GM12872 (cell line): ENCODE measurements around the gene PI4K2A.

Experiments used
- CTCF ChIP-seq: IDR thresholded peaks from 3 replicates; pipeline ENCODE4 v1.5.1; 2011; ENCODE audit warnings: low read depth, mild to moderate bottlenecking, low read length, moderate library complexity; ENCODE audit not compliant: insufficient read depth

The PI4K2A gene

GRCh38 chr10:97673736-97674525 lies 33.5 kb downstream of the PI4K2A start:
- no peak for TF ChIP-seq CTCF

GRCh38 chr10:97675222-97675621 lies 34.8 kb downstream of the PI4K2A start:
- no peak for TF ChIP-seq CTCF

DNA sequence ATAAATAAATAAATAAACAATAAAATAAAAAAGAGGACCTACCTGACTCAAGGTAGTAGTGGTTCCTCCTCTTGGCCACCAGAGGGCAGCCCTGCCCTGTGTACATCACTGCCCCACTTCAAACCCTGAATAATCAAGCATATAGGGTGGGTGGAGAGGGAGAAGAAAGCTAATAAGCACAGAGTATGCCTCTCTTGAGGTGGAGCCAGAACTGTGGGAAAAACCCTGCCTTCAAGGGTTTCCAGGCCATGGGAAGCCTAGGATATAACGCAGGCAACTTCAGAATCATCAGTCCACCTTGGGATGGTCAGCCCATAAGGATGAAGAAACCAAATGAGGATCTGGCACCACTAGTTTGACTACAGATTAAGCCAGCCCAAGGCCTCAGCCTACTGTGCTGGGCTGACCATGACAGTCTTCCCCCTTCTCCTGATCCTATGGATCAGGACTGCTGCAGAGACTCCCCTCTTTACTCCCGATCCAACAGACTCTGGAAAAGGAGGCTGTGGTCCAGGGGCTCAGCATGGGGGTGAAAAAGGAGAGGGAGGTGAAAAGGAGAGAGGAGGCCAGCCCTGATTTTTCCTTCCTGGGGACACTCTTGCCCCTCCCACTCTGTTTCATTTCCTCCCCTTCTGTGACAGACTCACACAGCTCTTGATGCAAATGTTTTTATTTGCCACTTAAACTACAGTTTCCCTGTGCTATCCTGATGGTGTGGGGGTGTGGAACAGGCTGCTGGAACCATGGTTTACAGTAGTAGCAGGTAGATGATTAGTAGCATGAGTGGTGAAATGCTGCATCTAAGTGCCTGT lies 36.5 kb downstream of the PI4K2A start:
- peak; percentile 83 for TF ChIP-seq CTCF

GRCh38 chr10:97679594-97679993 lies 39.1 kb downstream of the PI4K2A start:
- TF ChIP-seq CTCF, result no peak

DNA sequence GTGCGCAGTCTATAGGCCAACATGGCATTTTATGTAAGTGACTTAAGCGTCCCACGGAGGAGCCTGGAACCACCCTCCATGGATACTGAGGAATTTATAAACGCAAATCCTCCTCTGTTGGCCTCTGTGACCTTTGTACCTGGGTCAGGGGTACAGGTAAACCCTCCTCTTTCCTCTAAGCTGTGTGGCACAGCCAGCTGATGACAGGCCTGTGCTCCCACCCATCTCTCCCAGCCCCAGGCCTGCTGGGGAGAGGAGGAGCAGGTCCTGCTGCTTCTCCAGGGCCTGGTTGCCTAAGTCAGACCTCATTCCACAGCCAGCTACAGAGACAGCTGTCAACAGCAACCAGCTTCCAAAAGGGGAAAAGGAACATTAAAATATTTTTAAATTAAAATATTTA lies 41.6 kb downstream of the PI4K2A start:
- TF ChIP-seq CTCF, result no peak

DNA sequence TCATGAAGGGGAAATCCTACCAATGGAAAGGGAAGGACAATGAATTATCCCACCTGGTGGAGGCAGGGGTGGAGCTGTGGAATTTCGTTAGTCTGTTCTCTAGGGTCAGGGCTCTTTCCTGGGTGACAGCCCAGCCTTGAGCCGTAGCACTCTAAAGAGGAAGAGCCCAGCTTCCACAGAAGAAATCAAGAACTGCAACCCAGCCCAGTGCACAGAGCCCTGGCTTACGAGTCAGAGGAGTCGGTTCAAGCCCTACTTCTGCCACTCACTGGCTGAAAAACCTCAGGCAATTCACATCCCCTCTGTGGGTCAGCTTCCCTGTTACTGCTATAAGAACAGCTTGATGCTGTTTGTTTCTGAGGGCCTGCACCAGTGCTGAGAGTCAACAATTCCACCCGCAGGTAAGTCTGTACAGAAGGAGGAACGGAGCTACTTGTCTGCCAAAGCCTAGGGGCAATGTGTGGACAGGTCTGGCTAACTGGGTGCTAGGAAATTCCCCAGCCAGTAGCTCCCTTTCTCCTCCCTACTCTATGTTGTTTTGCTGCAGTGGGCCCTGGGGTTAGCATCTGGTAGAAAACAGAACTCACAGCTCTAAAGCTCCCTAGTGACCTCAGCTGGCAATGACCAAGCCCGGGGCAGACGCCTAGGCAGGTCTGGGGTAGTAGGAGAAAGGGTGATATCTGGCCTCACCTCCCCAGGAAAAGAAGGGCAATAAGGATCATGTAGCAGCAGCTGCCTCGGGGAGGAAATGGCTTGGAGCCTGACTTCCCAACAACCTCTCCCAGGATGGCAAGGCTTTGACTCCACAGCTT lies 43.3 kb downstream of the PI4K2A start:
- no peak for TF ChIP-seq CTCF

GRCh38 chr10:97684866-97685394 lies 44.5 kb downstream of the PI4K2A start:
- TF ChIP-seq CTCF, result no peak
